Measurements from ENCODE around the gene ME1. TPM values are rescaled to one million over a fixed set of nuclear protein-coding genes. Genes with fewer than 3 reads are reported as not detected.

Gene ME1
- total and polyA plus RNA-seq, 2 of the 13 experiments (the other 11 are each of a cell fraction or from before 2014, with no cell fraction given) = not detected

- no peak for TF ChIP-seq LRRFIP1 (CRISPR knock-in tag; conservative IDR thresholded peaks at IDR 0.05)
- TF ChIP-seq KDM5A (IDR thresholded peaks at IDR 0.05; ENCODE audit: borderline replicate concordance, low read length) = peak; percentile 71; the same call in 1 of the 2 replicates
- no peak for TF ChIP-seq RBM22 (optimal IDR thresholded peaks at IDR 0.05; ENCODE audit: low read length)
- 0 out of 2 replicates have a peak, but pooled peaks have one; percentile 36 for TF ChIP-seq REL (CRISPR knock-in tag; conservative IDR thresholded peaks at IDR 0.05)
- TF ChIP-seq ZNF740 (CRISPR knock-in tag; IDR thresholded peaks at IDR 0.05) = no peak
- no peak for TF ChIP-seq PBX3 (CRISPR knock-in tag; IDR thresholded peaks at IDR 0.05; ENCODE audit: borderline replicate concordance)
- peak; percentile 63 for TF ChIP-seq MXD4 (CRISPR knock-in tag; IDR thresholded peaks at IDR 0.05)
- TF ChIP-seq SP1 (IDR thresholded peaks at IDR 0.05) = no peak
- TF ChIP-seq SP1 (CRISPR knock-in tag; IDR thresholded peaks at IDR 0.05) = peak; percentile 90
- TF ChIP-seq ZNF660 (CRISPR knock-in tag; IDR thresholded peaks at IDR 0.05; ENCODE audit: borderline replicate concordance, low read depth) = no peak
- no peak for TF ChIP-seq ZMAT5 (CRISPR knock-in tag; IDR thresholded peaks at IDR 0.05; ENCODE audit: borderline replicate concordance, low read depth)
- peak; percentile 57; the same call in 1 of the 2 replicates for TF ChIP-seq RXRA (CRISPR knock-in tag; IDR thresholded peaks at IDR 0.05)
- TF ChIP-seq ZNF274 (CRISPR knock-in tag; IDR thresholded peaks at IDR 0.05) = peak; percentile 75; the same call in 1 of the 2 replicates
- TF ChIP-seq SIN3A (IDR thresholded peaks at IDR 0.05; ENCODE audit: borderline replicate concordance, low read depth, low read length) = peak; percentile 83
- TF ChIP-seq ZMYM2 (CRISPR knock-in tag; IDR thresholded peaks at IDR 0.05) = no peak
- 0 out of 2 replicates have a peak, but pooled peaks have one; percentile 47 for TF ChIP-seq ATF3 (CRISPR knock-in tag; IDR thresholded peaks at IDR 0.05)
- peak; percentile 71; the same call in 1 of the 2 replicates for TF ChIP-seq MYPOP (CRISPR knock-in tag; IDR thresholded peaks at IDR 0.05)
- no peak for TF ChIP-seq MATR3 (CRISPR knock-in tag; IDR thresholded peaks at IDR 0.05)
Observed at GRCh38 chr6:83192871-83193746, 237.7 kb downstream of the ME1 start, which contains the start of the genes PGM3 and RWDD2A (continued).
